SU-DHL-6 (cell line): ENCODE data around the gene RASAL3.
A peak's percentile ranks its signal among the peaks of the same experiment; 100 is the strongest.

Experiments used
- H2AFZ ChIP-seq: fragments of 200-600 bp; sonication (generic); 2 replicates; pipeline ENCODE4 v1.6.1; 2014; ENCODE audit warnings: low read depth, mild to moderate bottlenecking, moderate library complexity, mixed read lengths, antibody characterized with exemption, low read length; ENCODE audit not compliant: severe bottlenecking
- H3F3A ChIP-seq: fragments of 200-600 bp; shearing (Covaris generic); 2 replicates; pipeline ENCODE4 v1.6.0; 2016; ENCODE audit warnings: antibody characterized with exemption, mild to moderate bottlenecking; ENCODE audit not compliant: insufficient read depth
- H3K27ac ChIP-seq: fragments of 200-600 bp; sonication (generic); 2 replicates; pipeline ENCODE4 v1.5.1; 2016; ENCODE audit warnings: low read depth, mild to moderate bottlenecking, low read length, moderate library complexity, mixed read lengths
- H3K27me3 ChIP-seq: fragments of 200-600 bp; sonication (generic), shearing (Covaris generic); 2 replicates; pipeline ENCODE4 v1.6.0; 2014; ENCODE audit warnings: mild to moderate bottlenecking, low read length
- H3K36me3 ChIP-seq: fragments of 200-600 bp; sonication (generic); 2 replicates; pipeline ENCODE4 v1.6.1; 2014; ENCODE audit warnings: mild to moderate bottlenecking, low read length, mixed read lengths
- H3K4me2 ChIP-seq: fragments of 300-600, 200-600 bp; shearing (Covaris generic), sonication (generic); 2 replicates; pipeline ENCODE4 v1.6.0; 2014; ENCODE audit warnings: low read length, low read depth, mild to moderate bottlenecking; ENCODE audit not compliant: poor library complexity, severe bottlenecking
- H3K4me3 ChIP-seq: fragments of 200-600 bp; sonication (generic); 2 replicates; pipeline ENCODE4 v1.5.1; 2014; ENCODE audit warnings: antibody characterized with exemption, low read length, mild to moderate bottlenecking, mixed read lengths; ENCODE audit not compliant: insufficient read depth, poor library complexity, severe bottlenecking
- H3K79me2 ChIP-seq: fragments of 200-600 bp; sonication (generic); 2 replicates; pipeline ENCODE4 v1.6.1; 2014; ENCODE audit warnings: mild to moderate bottlenecking, low read length, moderate library complexity; ENCODE audit not compliant: insufficient read depth
- H3K9ac ChIP-seq: fragments of 200-600 bp; sonication (generic); 2 replicates; pipeline ENCODE4 v1.7.0; 2014; ENCODE audit warnings: mild to moderate bottlenecking, low read length
- H3K9me2 ChIP-seq: fragments of 200-600 bp; sonication (generic); replicated peaks from 2 replicates; pipeline ENCODE4 v1.6.1; 2014; ENCODE audit warnings: low read length; ENCODE audit not compliant: insufficient read depth
- H3K9me3 ChIP-seq: fragments of 200-600 bp; sonication (generic); 2 replicates; pipeline ENCODE4 v1.6.1; 2014; ENCODE audit warnings: low read length, mixed read lengths; ENCODE audit not compliant: insufficient read depth
- H4K20me1 ChIP-seq: fragments of 200-600 bp; sonication (generic); 2 replicates; pipeline ENCODE4 v1.6.1; 2014; ENCODE audit warnings: low read depth, mild to moderate bottlenecking, antibody characterized with exemption, low read length, moderate library complexity, mixed read lengths
- EZH2phosphoT487 ChIP-seq: fragments of 200-600 bp; sonication (generic), shearing (Covaris generic); conservative IDR thresholded peaks from 2 replicates; pipeline ENCODE4 v1.6.1; 2018; ENCODE audit warnings: mild to moderate bottlenecking, antibody characterized with exemption, low read length, moderate library complexity, mixed read lengths
- TF ChIP-seq, protein P1 (sequence below): fragments of 200-600 bp; sonication (generic); IDR thresholded peaks from one replicate; pipeline ENCODE4 v1.5.1; 2017; ENCODE audit warnings: antibody characterized with exemption, mild to moderate bottlenecking, low read length, moderate library complexity; ENCODE audit not compliant: insufficient read depth, poor library complexity, severe bottlenecking

The RASAL3 gene

DNA sequence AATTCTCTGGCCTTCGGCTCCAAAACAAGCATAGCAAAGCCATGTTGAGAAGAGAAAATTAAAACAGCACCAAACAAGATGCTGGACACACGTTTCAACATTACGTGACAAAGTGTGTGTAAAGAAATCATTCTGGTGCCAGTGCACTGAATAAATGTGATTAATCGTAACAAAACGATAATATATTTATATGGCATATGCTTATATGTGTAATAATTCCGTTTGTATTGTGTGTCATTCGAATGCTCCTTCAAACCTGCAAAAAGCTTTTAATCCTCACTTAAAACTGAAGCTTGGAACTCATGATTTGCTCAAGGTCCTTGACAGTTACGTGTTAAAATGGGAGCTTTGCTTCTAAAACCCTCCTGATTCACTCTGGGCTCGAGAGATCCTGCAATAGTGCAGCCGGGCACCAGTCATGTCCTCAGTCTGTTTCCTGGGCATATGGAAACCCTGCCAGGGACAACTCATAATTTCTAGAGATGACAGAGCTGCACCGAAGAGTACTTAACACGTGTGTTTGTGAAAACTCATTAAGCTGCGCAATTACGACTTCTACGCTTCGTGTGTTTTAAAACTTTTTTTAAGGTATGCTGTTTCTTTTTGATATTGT is 44.8 kb downstream of the RASAL3 start:
- H2AFZ ChIP-seq: no peak overlapping the region
- H3K79me2 ChIP-seq: peaks cover 42% of the 10 kb centered on the region
- H3K27ac ChIP-seq: 0 out of 2 replicates have a peak overlapping the region, but pooled peaks have one; percentile 15
- TF ChIP-seq EZH2phosphoT487: no peak
- TF ChIP-seq, protein P1, sequence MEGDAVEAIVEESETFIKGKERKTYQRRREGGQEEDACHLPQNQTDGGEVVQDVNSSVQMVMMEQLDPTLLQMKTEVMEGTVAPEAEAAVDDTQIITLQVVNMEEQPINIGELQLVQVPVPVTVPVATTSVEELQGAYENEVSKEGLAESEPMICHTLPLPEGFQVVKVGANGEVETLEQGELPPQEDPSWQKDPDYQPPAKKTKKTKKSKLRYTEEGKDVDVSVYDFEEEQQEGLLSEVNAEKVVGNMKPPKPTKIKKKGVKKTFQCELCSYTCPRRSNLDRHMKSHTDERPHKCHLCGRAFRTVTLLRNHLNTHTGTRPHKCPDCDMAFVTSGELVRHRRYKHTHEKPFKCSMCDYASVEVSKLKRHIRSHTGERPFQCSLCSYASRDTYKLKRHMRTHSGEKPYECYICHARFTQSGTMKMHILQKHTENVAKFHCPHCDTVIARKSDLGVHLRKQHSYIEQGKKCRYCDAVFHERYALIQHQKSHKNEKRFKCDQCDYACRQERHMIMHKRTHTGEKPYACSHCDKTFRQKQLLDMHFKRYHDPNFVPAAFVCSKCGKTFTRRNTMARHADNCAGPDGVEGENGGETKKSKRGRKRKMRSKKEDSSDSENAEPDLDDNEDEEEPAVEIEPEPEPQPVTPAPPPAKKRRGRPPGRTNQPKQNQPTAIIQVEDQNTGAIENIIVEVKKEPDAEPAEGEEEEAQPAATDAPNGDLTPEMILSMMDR: no peak
- no peaks in the 10 kb centered on the region for H3K27me3 ChIP-seq
- H3F3A ChIP-seq: 0 out of 2 replicates have a peak, but pooled peaks cover 8% of the 10 kb centered on the region
- peaks cover 4% of the 10 kb centered on the region; the same call in 1 of the 2 replicates for H4K20me1 ChIP-seq
- no peak overlapping the region for H3K4me3 ChIP-seq
- peak overlapping the region; percentile 58 for H3K4me2 ChIP-seq
- peaks cover 7% of the 10 kb centered on the region; the same call in 1 of the 2 replicates for H3K36me3 ChIP-seq
- no peaks in the 10 kb centered on the region for H3K9me3 ChIP-seq
- no peaks in the 10 kb centered on the region for H3K9me2 ChIP-seq
- peak overlapping the region; percentile 35 for H3K9ac ChIP-seq

DNA sequence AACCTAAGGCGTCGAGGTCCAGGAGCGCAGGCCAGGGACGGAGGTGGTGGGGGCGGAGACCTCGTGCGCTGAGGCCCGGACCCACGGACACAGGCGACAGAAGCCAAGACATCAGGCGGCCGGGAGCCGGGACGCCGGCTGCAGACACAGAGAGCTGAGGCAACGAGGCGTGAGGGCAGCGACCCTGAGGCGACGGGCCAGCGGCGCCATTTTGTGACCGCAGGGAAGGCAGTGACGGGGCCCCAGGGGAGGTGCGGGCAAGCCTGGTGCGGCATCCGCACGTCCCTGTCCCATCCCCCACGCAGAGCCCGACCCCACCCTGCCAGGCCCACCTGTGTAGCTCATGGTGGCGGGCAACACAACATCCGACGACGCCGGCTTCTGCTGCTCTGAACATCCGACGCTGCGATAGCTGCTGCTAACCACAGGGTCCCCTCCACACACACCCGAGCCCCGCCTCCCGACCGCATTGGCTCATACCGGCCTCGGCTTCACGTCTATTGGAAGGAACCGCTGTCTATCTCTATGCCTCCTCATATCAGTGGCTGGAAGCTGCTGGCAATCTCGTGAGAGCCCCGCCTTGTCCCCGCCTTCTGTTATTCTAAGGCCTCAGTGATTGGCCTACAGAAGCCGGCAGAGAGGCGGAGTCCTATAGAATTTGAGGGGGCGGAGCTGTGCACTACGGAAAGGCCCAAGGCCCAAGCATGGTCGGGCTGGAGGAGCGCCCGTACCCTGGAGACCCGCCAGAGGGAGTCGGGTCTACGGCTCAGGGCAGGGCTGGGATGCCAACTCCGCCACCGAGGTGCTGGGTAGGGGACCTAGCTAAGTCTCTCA is 45.5 kb downstream of the RASAL3 start, which contains the start of gene AKAP8L:
TSS of gene AKAP8L (minus strand) at position 410 of the 834 bp plus-strand sequence. CDS start at position 345, 65 bp downstream.
- Histone ChIP-seq H3K79me2 (peaks cover 50% of the 10 kb centered on the region), H3F3A (0 out of 2 replicates have a peak, but pooled peaks cover 8% of the 10 kb centered on the region)
- TF ChIP-seq, protein P1: peak; percentile 83
- no peak for TF ChIP-seq EZH2phosphoT487

DNA sequence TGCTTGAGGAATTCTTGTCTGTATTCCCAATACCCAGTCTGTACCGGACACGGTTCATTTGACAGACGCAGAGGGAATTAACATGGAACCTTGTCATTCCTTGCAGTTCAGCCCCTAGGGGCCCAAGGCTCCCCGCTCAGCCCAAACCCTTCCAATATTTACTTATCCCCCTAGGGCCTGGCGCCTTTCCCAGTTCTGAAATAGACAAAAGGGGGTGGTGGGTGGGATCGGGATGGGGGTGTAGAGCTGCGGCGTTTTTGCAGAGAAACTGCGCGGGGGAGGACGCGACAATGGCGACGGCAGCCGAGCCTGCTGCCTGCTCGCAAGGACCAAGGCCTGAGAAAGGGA is 46.1 kb downstream of the RASAL3 start:
- Histone ChIP-seq H2AFZ (peak overlapping the region; percentile 22), H3K36me3 (0 out of 2 replicates have a peak, but pooled peaks cover under 1% of the 10 kb centered on the region)

More for the DNA sequence above, 45.5 kb downstream of the RASAL3 start, which contains the start of gene AKAP8L:
- Histone ChIP-seq H3K9ac (peak within 1 kb of the TSS; percentile 95), H3K9me2 (no peaks in the 10 kb centered on the region), H3K27me3 (no peaks in the 10 kb centered on the region), H4K20me1 (peaks cover 4% of the 10 kb centered on the region; the same call in 1 of the 2 replicates), H3K9me3 (no peaks in the 10 kb centered on the region), H3K27ac (peak within 1 kb of the TSS; percentile 71), H3K4me3 (peak within 1 kb of the TSS; percentile 93), H2AFZ (peak within 1 kb of the TSS; percentile 22), H3K36me3 (peaks cover 6% of the 10 kb centered on the region; the same call in 1 of the 2 replicates), H3K4me2 (peak within 1 kb of the TSS; percentile 82)

More for the DNA sequence above, 46.1 kb downstream of the RASAL3 start:
- Histone ChIP-seq H3K9me3 (no peaks in the 10 kb centered on the region), H3K27me3 (no peaks in the 10 kb centered on the region), H3F3A (0 out of 2 replicates have a peak, but pooled peaks cover 8% of the 10 kb centered on the region), H3K9ac (peak overlapping the region; percentile 95), H3K4me2 (peak overlapping the region; percentile 82), H3K9me2 (no peaks in the 10 kb centered on the region), H4K20me1 (peaks cover 4% of the 10 kb centered on the region; the same call in 1 of the 2 replicates), H3K27ac (peak overlapping the region; percentile 71), H3K4me3 (peak overlapping the region; percentile 93), H3K79me2 (peaks cover 55% of the 10 kb centered on the region)
- TF ChIP-seq, protein P1: no peak
